AG09319 (cell line): ENCODE results near the gene AMZ1.
"Not testable (repeated sequence)": the region's sequence is repeated elsewhere in the genome, so short reads cannot be mapped to it uniquely, and the experiment has no call there.

Experiments
- DNase-seq: peaks from one replicate; pipeline ENCODE4 v3.0.0-alpha.2; 2010; ENCODE audit warnings: low read depth; ENCODE audit errors: extremely low read depth
- CTCF ChIP-seq: IDR thresholded peaks from 2 replicates; pipeline ENCODE4 v1.5.1; 2011; ENCODE audit warnings: low read depth, mild to moderate bottlenecking, inconsistent platforms, low read length, moderate library complexity

AMZ1 gene

GRCh38 chr7:2717293-2718261 lies 29.6 kb downstream of the AMZ1 start:
- TF ChIP-seq CTCF, result no peak
- no peak for DNase-seq

- no peak for DNase-seq
- no peak for TF ChIP-seq CTCF
Observed at GRCh38 chr7:2718296-2718965, 30.4 kb downstream of the AMZ1 start.

GRCh38 chr7:2719007-2719406 lies 31.0 kb downstream of the AMZ1 start:
- TF ChIP-seq CTCF, result peak; percentile 21
- DNase-seq, result no peak

- DNase-seq, result no peak
- no peak for TF ChIP-seq CTCF
Observed at GRCh38 chr7:2720024-2720423, 32.0 kb downstream of the AMZ1 start.

- TF ChIP-seq CTCF, result no peak
Observed at GRCh38 chr7:2721842-2722241, 33.8 kb downstream of the AMZ1 start.

GRCh38 chr7:2722591-2722990 lies 34.6 kb downstream of the AMZ1 start:
- TF ChIP-seq CTCF, result no peak
- DNase-seq, result no peak

More at GRCh38 chr7:2721842-2722241, 33.8 kb downstream of the AMZ1 start:
- no peak for DNase-seq

GRCh38 chr7:2723138-2723850 lies 35.3 kb downstream of the AMZ1 start:
- DNase-seq, result no peak
- TF ChIP-seq CTCF, result no peak

GRCh38 chr7:2724036-2724435 lies 36.0 kb downstream of the AMZ1 start:
- not testable (repeated sequence) for DNase-seq
